ENCODE data around the gene ADAM10.
"Not testable (repeated sequence)": the region's sequence is repeated elsewhere in the genome, so short reads cannot be mapped to it uniquely, and the experiment has no call there.

ADAM10 gene

GRCh38 chr15:58620268-58620667 lies 129.2 kb downstream of the ADAM10 start:
- in situ Hi-C loops (cut with MboI; ENCODE audit: low sequenced_read_pairs) = not testable (repeated sequence)

DNA sequence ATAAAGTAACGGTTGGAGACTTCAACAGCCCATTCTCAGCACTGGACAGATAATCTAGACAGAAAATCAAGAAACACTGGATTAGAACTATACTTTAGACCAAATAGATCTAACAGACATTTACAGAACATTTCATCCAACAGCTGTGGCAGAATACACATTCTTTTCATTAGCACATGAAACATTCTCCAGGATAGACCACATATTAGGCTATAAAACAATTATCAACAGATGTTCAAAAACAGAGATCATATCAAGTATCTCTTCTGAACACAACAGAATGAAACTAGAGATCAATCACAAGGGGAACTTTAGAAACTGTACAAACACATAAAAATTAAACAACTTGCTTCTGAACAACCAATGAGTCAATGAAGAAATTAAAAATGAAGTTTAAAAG lies 133.3 kb downstream of the ADAM10 start:
- in situ Hi-C loops (cut with MboI; ENCODE audit: low sequenced_read_pairs) = no loop called here

GRCh38 chr15:58611731-58612676 lies 137.5 kb downstream of the ADAM10 start:
- in situ Hi-C loops (cut with MboI; ENCODE audit: low sequenced_read_pairs) = no loop called here

DNA sequence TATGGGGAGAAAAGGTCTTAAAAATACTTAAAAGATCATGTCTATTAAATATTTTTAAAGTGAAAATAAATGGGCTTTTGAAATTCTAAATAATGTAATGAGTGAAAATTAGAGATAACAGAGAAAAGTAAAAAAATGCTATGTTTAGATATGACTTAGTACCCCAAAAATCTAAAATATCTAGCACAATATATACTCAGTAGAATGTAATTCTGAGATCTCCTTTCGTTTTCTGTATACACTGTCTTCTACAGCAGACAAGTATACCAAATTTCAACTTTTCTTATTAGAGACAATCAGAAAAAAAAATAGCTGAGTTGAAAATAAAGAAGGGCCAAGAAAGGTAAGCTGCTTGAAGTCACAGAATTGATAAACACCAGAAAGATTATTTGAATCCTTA lies 140.8 kb downstream of the ADAM10 start:
- in situ Hi-C loops (cut with MboI; ENCODE audit: low sequenced_read_pairs) = no loop called here

GRCh38 chr15:58608129-58608590 lies 141.3 kb downstream of the ADAM10 start:
- in situ Hi-C loops (cut with MboI; ENCODE audit: low sequenced_read_pairs) = no loop called here

- in situ Hi-C loops (cut with MboI; ENCODE audit: low sequenced_read_pairs) = no loop called here
Observed at GRCh38 chr15:58606577-58607080, 142.9 kb downstream of the ADAM10 start.

DNA sequence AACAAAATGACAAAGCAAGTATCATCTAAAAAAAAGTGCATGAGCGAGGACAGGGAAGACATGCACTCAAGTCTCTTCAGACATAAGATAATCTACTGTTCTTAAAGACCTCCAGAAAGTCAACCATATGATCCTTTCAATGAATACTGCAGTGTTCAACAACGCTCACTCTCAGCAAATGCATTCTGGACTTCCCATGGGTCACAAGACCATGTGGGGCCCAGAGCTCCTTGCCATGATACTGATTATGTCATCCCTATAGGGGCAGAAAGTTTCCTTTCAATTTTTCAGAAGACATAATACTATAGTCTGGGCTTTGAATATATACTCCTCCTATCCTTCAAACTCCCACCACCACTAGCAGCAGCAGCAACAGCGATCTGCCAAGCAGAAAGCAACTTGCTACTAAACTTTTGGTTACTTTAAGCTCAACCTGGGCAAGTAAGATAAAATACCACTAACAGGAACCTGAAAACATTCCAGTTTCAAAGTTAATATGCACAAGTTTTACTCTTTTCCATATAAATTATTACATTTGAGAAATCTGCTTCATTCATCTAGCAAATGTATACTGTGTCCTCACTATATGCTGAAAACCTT lies 143.5 kb downstream of the ADAM10 start:
- in situ Hi-C loops (cut with MboI; ENCODE audit: low sequenced_read_pairs) = no loop called here

- in situ Hi-C loops (cut with MboI; ENCODE audit: low sequenced_read_pairs) = no loop called here
Observed at GRCh38 chr15:58604455-58604923, 145.0 kb downstream of the ADAM10 start.

GRCh38 chr15:58603927-58604326 lies 145.6 kb downstream of the ADAM10 start:
- in situ Hi-C loops (cut with MboI; ENCODE audit: low sequenced_read_pairs) = not testable (repeated sequence)

DNA sequence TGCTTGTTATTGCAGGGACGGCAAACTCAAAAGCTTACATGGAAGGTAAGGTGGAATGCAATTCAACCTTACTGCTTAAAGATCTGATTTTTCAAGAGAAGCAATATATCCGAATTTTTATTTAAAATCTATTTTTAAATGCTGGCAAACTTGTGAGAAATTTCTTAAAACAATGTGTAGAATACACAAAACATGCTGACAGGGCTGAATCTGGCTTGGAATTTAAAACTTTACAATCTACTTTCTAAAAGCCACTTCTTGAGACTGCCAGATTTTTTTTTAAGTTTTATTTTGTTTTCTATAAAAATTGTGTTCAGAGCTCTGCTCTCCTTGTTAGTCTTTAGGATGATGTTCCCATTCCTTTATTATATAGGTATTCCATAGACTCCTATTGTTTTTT lies 146.7 kb downstream of the ADAM10 start:
- in situ Hi-C loops (cut with MboI; ENCODE audit: low sequenced_read_pairs) = no loop called here

- in situ Hi-C loops (cut with MboI; ENCODE audit: low sequenced_read_pairs) = no loop called here
Observed at GRCh38 chr15:58598829-58599210, 150.7 kb downstream of the ADAM10 start.

DNA sequence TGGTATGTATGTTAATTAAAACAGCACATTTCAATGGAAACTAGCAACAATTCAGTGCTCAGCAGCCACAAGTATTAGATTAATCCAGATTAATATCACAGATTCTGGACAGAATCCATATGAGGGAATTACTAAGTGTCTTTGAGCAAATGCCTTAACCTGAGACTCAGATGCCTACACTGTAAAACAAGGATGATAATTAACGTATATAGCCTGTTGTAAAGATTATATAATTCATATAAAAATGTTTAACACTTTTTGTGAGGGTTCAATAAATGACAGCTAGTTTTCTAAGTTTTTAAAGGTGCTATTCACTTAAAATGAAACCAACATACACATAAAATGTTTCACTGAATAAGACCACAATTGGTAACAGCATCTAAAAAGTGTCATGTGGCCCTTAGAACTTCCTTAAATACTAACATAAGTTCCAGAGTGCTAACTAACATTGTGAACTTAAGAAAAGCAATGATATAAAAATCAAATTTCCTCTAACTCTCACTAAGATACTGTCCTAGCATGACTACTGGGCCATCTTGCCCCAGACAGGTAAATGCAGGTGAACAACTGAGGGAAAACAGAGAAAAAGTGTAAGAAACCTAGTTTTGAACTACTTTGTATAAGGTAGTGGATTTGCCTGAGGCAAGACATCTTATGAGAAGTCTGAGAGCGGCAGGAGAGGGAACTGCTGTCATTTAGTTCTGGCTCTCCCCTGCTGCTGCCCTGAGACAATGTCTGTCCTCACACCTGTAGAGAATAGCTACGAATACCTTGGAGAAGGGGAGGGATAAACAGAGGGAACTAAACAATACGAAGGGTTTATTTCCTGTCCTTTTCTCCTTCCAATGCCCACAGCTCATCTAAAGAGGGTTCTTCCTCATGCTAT lies 151.3 kb downstream of the ADAM10 start:
- in situ Hi-C loops (cut with MboI; ENCODE audit: low sequenced_read_pairs) = no loop called here

DNA sequence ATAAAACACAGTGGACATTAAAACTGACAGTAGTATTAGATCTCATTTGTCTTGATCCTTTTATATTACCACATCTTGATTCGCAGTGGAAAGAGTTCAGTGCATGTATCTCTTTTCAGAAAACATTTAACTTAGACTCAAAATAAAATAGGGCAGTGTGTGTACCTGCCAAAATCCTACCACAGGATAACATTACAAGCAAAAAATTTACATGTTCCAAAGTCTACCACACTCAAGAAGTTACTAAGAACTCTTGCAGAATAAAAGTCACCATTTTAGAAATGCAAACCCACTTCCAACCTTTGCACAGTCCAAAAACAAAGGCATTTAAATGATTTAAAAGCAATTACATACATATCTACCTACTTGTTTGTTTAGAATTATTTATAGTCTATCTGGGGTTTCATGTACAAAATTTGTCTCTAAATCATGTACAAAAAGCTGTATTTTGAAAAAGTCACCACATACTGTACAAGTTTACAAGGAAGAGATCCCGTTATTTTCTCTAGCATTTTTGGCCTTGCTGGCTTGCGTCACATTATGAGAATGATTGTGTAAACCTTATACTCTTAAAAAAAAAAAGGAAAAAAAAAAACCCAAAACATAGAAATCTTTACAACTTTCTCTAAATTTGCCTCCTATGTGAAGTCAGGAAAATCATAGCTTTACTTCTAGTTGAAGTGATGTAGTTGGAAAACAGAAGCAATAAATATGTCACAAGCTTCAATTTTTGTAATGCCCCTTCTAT lies 153.8 kb downstream of the ADAM10 start:
- in situ Hi-C loops (cut with MboI; ENCODE audit: low sequenced_read_pairs) = no loop called here

DNA sequence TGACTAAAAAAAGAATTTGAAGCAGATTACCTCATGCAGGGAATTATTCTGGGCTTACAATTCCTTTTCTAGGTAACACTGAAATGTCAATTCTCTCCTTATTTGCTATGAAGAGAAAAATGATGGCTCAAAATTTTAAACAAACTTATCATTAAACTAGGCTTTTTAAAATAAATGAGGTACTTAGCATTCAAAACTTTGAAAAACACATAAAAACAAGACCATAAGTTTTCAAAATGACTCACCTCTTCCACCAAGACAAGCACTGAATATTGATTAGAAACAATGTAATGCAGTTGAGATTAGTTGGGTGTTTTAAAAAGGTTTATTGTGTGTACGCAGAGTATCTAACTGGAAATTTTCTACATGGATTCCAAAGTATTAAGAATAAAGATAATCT lies 154.6 kb downstream of the ADAM10 start:
- in situ Hi-C loops (cut with MboI; ENCODE audit: low sequenced_read_pairs) = no loop called here

DNA sequence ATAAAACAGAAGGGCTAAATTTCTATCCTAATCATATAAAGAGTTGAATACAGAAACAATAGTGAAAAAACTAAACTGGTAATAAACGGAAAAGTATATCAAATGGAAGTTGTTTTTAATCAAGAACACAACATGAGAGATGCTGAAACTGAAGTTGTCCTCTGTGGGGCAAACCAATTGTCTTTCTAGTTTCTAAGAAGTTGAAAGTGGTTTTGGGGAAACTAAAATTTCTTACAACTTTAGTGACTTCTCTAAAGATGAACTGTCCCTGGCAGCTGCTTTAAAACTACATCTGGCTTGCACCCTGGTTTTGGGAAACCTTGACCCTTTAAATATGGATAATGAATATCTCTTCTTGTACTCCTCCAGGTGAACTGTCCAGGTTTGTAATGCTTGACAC lies 155.6 kb downstream of the ADAM10 start:
- in situ Hi-C loops (cut with MboI; ENCODE audit: low sequenced_read_pairs) = no loop called here

- in situ Hi-C loops (cut with MboI; ENCODE audit: low sequenced_read_pairs) = no loop called here
Observed at GRCh38 chr15:58590926-58591325, 158.6 kb downstream of the ADAM10 start.

GRCh38 chr15:58590236-58590635 lies 159.3 kb downstream of the ADAM10 start:
- in situ Hi-C loops (cut with MboI; ENCODE audit: low sequenced_read_pairs) = no loop called here

DNA sequence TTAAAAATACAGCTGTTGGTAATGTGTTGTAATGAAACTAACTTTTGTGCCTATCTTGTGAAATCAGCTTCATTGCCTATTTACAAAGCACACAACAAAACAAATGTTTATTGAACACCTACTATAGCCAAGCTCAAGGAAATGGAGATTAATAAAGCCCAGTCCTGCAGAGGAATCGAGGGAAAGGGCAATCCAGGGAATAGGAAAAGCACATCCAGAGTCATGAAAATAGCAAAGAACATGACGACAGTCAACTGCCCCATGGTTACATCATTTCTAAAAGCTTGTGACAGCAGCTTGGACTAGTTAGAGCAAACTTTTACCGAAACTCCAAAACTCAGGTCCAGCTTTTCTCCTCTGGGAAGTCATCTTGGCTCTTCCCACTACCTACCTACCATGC lies 160.5 kb downstream of the ADAM10 start:
- in situ Hi-C loops (cut with MboI; ENCODE audit: low sequenced_read_pairs) = no loop called here

DNA sequence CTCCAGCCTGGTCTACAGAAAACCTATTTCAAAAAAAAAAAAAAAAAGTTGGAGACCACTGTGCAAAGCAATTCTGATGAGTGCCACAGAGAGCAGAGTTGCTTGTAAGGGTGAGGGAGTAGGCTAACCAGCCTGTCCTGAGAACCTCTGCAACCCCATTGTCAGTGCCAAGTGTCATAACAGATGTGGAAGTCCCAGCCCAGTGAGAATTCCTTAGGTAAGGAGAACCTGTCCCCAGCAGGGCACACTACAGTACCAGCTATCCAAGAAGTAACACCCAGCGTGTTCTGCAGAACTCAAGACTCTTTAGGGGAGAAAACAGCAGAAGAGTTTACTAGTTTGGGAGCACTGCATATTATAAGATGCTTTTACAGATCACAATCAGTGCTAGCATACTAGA lies 161.4 kb downstream of the ADAM10 start:
- in situ Hi-C loops (cut with MboI; ENCODE audit: low sequenced_read_pairs) = no loop called here

DNA sequence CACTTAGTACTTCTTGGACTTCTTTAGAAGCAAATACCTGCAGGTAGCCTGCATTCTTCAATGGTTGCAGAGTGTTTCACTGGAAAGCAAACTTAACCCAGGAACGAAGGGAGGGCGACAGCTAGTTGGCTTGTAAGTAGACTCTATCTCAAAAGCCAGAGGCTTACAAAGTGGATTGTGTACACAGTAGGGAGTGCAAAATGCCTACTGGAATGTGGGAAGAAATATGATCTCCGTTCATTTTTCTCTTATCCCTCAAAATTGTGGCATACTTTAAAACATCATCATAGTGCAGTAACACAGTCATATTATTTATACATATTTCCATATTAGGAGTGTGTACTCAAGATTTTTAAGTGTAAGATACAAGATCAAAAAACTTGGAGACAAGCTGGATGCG lies 162.0 kb downstream of the ADAM10 start:
- in situ Hi-C loops (cut with MboI; ENCODE audit: low sequenced_read_pairs) = no loop called here
